Endothelial cell of hepatic sinusoid (primary cell): ENCODE results near the gene GAS2L2.

Experiments used
- in situ Hi-C: cut with HindIII; loops from 2 replicates; pipeline ENCODE4 v1.10.0; 2017; ENCODE audit warnings: low sequenced_read_pairs

Gene GAS2L2

DNA sequence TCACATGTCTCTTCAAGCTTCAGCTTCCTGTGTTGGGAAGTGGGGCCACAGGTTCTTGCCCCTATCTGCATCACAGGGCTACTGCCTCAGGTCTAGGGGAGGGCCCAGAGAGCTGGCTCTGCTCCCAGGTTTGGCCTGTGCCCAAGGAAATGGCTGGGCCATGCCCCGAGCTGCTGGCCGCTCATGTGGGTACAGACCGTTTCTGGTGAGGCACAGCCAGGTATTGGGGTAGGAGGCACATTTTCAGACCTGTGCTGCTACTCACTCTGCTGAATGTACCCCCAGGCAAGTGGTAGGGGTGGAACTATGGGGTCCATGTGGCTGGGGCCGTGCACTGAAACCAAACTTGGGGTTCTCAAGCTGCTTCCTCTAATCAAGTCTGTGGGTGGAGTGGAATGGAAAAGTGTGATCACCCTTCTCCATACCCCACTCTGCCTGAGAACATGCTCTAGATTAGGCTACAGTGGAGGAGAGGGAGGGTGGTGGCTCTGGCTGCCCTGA is 4.6 kb downstream of the GAS2L2 start:
- in situ Hi-C loops: loop anchor here (25.0 kb wide), 1 partner anchor 436 kb away; no protein-coding TSS in a partner anchor

DNA sequence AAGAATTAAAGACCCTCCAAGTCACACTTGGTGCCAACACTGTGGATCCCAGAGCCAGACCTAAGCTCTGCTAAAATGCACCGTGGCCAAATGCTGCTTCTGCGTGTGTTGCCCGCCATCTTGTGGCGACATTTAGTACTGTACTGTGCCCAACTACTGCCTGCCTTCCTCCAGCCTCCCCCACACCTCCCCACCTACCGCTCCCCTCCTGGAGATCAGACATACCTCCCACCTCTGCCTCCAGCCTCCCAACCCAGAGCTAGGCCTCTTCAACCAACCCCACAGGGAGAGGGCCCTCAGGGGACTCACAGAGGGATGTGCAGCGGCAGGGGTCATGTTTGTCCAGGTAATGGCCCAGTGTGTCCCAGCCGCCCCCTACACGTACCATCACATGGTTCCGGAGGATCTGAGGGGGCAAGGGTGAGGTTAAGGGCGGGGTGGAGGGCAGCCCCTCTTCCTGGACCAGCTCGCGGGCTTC is 5.5 kb downstream of the GAS2L2 start:
- in situ Hi-C loops: loop anchor here (25.0 kb wide), 1 partner anchor 435 kb away; no protein-coding TSS in a partner anchor

DNA sequence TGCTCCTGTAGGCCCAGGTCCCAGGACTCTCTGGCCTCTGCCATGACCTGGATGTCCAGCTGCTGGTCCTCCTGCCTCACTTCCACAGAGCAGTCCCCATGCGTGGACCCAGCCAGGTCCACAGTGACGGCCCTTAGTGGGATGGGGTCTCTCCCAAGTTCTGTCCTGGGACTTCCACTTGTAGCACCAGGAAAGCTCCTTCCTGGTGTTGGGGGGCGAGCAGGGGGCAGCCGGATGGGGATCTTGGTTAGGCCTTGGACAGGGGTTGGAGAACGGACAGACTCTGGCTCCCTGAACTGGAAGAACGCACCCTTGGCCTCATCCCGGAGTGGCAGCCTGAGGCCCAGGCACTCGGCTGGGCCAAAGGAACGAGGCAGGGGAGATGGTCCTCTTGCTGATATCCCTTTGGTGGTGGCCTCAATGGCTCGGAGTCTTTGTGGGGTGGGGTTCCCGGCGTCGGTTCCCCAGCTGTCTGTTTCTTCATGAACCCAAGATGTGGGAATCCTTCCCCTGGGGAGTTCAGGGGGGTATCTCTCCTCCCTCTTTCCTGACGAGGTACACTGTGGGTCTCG is 7.2 kb downstream of the GAS2L2 start:
- in situ Hi-C loops: loop anchor here (25.0 kb wide), 1 partner anchor 434 kb away; no protein-coding TSS in a partner anchor

GRCh38 chr17:35745246-35745645 is 7.8 kb downstream of the GAS2L2 start:
- in situ Hi-C loops: loop anchor here (25.0 kb wide), 1 partner anchor 433 kb away; no protein-coding TSS in a partner anchor

GRCh38 chr17:35744830-35745229 is 8.2 kb downstream of the GAS2L2 start:
- in situ Hi-C loops: loop anchor here (25.0 kb wide), 1 partner anchor 433 kb away; no protein-coding TSS in a partner anchor

GRCh38 chr17:35743626-35744328 is 9.3 kb downstream of the GAS2L2 start:
- in situ Hi-C loops: loop anchor here (25.0 kb wide), 1 partner anchor 431 kb away; no protein-coding TSS in a partner anchor

DNA sequence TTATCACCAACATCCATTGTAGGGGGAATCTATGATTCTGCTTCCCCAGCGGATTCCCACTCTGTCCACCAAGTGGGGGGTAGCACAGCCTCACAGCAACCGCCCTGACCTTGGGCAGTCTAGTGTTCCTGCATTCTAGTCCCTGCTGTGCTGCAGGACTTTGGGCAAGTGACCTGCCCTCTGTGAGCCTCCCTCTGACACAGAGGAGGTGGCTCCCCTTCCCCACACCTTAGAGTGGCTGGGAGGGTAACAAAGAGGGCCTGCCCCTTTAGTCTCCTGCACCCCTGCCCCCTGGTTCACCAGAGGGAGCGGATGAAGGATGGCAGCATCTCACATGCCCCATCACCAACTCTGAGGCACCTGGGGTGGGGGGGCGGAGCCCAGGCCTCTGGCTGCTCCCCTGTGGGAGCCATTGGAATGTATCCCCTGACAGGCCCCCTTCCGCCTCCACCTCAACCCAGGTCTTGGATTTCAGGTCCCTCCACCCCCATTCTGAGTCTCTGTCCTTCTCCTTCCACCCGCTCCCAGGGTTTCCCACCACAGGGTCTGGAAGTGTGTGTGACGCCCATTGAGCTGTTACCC is 10.1 kb downstream of the GAS2L2 start:
- in situ Hi-C loops: loop anchor here (25.0 kb wide), 1 partner anchor 431 kb away; no protein-coding TSS in a partner anchor

DNA sequence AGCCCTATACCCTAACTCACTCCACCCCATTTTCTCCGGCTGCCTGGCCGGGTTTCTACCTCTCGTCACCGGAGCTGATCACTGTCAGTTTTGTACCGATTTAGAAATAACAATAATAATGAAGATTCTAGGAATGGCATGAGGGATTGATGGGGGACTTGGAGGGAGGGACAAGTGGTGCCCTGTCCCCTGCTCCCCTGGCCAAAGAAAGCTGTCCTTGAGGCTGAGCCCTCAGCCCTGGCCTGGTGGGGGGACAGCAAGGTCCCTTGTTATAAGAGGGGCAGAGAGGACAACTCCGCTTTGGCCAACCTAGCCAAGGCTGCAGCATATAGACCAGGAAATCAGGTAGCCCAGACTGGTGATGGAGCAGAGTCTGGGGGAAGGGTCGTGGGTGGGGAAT is 10.5 kb downstream of the GAS2L2 start:
- in situ Hi-C loops: loop anchor here (25.0 kb wide), 1 partner anchor 430 kb away; no protein-coding TSS in a partner anchor

DNA sequence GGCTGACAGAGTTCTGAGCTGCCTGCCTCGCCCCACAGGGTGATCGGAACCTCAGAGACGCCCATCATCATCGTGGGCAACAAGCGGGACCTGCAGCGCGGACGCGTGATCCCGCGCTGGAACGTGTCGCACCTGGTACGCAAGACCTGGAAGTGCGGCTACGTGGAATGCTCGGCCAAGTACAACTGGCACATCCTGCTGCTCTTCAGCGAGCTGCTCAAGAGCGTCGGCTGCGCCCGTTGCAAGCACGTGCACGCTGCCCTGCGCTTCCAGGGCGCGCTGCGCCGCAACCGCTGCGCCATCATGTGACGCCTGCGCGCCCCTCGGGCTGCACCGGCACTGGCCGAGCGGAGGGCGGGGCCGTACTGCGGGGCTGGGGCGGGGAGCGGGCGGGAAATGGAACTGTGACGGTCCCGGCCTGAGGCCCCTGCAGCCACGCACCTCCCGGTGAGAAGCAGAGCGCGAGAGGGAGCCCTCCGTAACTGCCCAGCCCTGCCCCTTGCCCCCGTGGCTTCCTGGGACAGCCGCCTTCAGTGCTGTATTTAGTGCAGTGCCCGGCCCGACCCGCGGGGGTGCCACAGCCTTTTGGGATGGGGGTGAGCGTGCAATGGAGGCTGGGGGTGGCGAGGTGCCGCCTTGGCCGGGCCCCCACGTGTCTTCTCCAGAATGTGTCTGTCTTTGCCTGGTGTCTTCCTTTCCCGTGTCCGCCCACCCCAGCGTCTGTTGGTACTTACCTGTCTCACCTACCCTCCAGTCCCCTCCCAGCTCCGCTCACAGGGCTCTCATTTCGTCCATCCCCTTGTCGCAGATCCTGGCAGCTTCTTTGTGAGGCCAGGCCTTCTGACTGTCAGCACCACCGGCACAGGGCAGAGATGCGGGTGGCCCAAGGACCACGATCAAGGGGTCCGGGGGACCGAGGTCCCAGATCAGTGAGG is 11.8 kb downstream of the GAS2L2 start:
- in situ Hi-C loops: loop anchor here (25.0 kb wide), 1 partner anchor 429 kb away; no protein-coding TSS in a partner anchor

DNA sequence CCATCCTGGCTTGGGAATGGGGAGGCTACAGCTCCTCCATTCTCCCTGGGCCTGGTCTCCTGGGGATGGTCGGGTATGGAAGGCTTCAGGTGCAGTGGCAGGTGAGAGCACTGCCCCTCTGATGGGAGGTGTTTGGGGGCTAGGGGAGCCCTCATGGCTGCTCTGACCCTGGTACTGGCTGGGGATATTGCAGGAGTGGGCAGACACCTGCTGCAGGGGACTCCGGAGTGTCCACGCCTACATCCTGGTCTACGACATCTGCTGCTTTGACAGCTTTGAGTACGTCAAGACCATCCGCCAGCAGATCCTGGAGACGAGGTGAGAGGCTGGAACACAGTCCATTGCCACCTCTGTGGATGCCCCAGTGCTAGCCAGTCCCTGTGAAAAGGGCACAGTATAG is 12.8 kb downstream of the GAS2L2 start:
- in situ Hi-C loops: loop anchor here (25.0 kb wide), 1 partner anchor 428 kb away; no protein-coding TSS in a partner anchor

- in situ Hi-C loops: loop anchor here (25.0 kb wide), 1 partner anchor 426 kb away; no protein-coding TSS in a partner anchor
Observed at GRCh38 chr17:35738519-35739133, 14.4 kb downstream of the GAS2L2 start.

DNA sequence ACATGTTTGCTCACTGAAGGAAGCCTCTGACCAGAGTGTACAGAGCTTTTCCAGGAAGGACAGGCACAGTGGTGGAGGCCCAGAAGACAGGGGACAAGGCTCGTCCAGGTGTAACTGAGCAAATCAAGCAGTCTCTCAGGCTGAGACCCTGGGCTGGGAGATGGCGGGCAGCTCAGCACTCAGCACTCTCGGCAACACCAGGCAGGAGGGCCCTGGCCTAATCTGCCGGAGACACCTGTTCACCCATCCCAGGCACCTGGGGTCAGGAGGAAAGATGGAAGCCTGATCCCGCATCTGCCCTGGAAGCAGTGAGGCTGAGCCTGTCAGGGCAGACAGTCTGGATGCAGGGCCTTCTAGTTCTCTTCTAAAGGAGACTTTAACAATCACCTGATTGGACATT is 16.8 kb downstream of the GAS2L2 start:
- in situ Hi-C loops: loop anchor here (25.0 kb wide), 1 partner anchor 424 kb away; no protein-coding TSS in a partner anchor

DNA sequence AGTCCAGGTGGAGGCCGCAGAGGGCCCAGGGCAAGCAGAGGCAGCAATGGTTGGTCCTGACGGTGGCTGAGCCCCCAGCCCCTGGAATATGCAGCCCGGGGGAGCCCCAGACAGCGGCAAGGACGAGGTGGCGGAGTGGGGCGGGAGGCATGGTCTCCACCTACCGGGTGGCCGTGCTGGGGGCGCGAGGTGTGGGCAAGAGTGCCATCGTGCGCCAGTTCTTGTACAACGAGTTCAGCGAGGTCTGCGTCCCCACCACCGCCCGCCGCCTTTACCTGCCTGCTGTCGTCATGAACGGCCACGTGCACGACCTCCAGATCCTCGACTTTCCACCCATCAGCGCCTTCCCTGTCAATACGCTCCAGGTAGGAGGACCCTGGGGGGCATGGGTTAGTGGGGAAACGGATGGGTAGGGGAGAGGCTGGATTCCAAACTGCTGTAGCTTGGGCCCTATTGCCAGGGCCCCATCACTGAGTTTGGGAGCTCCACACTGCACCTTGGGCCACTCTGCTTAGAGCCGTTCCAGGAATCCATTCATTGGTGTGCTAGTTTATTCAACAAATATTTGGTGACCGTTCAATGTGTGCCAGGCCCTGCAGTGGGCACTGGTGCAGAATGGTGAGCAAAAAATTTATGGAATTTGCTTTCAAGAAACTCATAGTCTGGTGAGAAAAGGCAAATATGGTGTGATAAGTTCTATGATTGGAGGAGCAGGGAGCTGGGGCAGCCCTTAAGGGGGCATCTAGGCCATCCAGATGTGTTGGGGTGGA is 17.8 kb downstream of the GAS2L2 start:
- in situ Hi-C loops: loop anchor here (25.0 kb wide), 1 partner anchor 423 kb away; no protein-coding TSS in a partner anchor

DNA sequence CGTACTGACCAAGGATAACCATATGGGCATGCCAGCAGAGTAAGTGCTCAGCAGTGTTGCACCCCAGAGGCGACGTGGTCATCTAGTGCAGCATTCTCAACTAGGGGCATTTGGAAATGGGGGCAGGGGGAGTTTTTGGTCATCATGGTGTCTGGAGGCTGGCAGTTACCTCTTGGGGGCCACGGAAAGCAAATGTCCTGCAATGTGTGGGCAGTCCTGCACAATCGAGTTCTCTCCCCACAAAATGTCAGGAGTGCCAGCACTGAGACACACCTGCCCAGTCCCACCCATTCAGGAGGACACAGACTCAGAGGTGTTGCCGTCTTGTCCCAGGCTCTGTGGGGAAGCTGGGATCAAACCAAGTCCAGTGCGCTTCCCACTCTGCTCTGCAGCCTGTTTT is 18.6 kb downstream of the GAS2L2 start:
- in situ Hi-C loops: loop anchor here (5.0 to 25.0 kb wide), 2 partner anchors 127 to 422 kb away; no protein-coding TSS in a partner anchor

DNA sequence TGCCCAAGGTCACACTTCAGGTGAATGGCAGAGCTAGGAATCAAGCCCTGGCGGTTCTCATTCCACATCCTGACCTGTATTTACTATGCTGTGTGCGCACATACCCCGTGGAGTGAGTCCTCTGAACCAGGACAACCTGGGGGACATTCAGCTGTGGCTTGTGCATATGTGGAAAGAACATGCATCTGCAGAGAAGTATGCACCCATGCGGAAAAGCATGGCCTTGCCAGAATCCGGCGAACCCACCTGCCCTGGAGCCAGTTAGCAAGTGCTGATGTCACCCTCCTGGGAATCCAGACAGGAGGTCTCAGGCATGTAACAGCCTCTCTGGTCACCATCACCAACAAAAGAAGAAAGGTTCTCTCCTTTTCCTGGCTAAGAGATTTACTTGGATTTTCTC is 19.7 kb downstream of the GAS2L2 start:
- in situ Hi-C loops: loop anchor here (5.0 to 25.0 kb wide), 2 partner anchors 126 to 421 kb away; no protein-coding TSS in a partner anchor

- in situ Hi-C loops: loop anchor here (5.0 to 25.0 kb wide), 2 partner anchors 125 to 420 kb away; no protein-coding TSS in a partner anchor
Observed at GRCh38 chr17:35732806-35733136, 20.3 kb downstream of the GAS2L2 start.

DNA sequence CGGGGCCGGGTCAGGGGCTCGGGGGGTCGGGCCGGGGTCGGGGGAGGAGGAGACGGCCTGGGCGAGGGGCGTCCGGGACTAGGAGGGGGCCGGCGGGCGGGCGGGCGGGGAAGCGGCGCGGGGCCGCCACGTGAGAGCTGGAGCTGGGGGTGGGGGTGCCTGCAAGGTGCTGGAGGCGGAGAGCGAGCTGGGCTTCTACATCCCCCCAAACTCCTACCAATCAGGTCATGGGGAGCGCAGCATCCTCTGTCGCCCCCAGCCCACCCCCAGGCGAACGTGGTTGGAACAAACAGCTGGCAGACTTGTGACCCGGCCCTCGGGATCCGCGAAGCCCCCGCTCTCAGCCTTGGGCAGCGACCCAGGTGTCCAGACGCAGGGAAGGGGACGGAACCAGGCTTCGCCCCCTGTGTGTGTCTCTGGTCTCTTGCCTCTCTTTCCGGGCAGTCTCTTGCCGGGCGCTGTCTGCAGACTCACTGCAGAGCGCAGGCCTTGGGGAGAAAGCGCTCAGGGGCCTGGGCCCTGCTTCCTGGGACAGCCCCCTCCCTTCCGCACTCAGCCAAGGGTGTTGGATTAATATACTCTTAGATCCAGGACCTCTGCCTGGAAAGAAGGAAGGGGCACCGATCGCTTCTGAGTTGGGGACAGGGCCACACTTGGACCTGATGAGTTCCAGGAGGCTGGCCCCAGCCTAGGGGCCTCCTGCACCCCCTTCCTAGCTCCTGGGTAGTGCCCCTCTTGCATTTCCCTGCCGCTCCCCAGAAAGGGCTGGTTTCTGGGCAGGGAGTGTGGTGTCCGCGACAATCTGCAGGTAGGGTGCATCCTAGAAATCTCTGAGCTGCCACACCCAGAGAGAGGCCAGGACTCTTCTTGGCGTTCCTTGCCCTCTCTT is 20.9 kb downstream of the GAS2L2 start:
- in situ Hi-C loops: loop anchor here (5.0 to 25.0 kb wide), 2 partner anchors 125 to 420 kb away; no protein-coding TSS in a partner anchor
